Measurements from ENCODE around the gene CEP78.
A peak's percentile ranks its signal among the peaks of the same experiment; 100 is the strongest.
"Not testable (repeated sequence)": the region's sequence is repeated elsewhere in the genome, so short reads cannot be mapped to it uniquely, and the experiment has no call there.

CEP78 gene, protein sequence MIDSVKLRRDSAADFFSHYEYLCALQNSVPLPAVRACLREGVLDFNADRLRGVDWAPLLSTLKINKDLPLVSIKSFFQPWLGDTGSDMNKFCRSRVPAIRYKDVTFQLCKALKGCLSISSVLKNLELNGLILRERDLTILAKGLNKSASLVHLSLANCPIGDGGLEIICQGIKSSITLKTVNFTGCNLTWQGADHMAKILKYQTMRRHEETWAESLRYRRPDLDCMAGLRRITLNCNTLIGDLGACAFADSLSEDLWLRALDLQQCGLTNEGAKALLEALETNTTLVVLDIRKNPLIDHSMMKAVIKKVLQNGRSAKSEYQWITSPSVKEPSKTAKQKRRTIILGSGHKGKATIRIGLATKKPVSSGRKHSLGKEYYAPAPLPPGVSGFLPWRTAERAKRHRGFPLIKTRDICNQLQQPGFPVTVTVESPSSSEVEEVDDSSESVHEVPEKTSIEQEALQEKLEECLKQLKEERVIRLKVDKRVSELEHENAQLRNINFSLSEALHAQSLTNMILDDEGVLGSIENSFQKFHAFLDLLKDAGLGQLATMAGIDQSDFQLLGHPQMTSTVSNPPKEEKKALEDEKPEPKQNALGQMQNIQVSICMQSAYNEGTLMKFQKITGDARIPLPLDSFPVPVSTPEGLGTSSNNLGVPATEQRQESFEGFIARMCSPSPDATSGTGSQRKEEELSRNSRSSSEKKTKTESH

GRCh38 chr9:78235762-78236550 is at the start of gene CEP78:
Gene CEP78, plus strand, starts transcription at chr9:78236075. Its CDS starts 276 bp downstream, at chr9:78236351.
- peak; percentile 92 for DNase-seq

DNA sequence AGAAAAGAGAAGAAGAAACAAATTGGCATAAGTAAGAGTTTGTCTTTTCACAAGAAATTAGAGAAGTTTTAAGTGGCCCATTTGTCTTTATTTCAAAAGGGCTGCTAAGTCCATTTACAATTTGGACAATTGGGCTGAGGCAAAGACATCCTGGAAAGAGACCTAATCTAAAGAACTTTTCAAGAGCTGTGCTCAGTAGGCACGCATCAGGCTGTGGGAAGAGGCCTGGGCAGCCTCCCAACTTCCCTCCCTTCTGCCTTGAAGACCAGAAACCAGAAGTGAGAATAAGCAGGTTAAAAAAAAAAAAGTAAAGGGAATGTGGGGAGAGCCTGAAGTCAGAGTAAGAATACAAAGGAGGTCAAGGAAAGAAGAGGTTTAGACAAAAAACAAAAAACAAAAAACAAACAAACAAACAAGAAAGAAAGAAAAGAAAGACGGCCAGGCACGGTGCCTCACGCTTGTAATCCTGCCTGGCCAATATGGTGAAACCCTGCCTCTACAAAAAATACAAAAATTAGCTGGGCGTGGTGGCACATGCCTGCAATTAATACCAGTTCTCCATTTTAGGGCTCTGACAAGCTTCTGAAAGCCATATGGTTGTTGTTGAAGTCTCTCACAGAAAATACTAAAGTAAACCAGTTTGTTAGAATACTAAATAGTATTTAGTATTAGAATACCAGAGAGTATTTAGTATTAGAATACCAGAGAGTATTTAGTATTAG is 48.0 kb upstream of the CEP78 start:
- DNase-seq = no peak

DNA sequence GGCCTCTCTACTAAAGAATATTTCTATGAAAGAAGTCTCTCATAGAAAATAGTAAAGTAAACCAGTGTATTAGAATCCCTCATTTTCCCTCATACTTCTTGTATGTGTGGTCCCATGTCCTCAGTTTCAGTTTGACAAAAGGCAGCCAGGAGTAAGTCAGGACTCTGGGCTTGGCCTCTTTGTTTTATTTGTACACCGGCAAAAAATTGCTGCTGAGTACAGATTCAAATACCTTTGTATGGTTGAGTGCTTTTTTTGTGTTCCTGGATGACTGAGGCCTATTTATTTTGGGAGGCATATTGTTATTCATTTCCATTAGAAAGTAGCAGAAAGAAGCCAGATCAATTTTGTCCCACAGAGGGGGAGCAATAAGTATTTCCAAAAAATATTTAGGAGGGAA is 47.3 kb upstream of the CEP78 start:
- DNase-seq = no peak

- no peak for DNase-seq
These were observed 46.9 kb upstream of the CEP78 start for GRCh38 chr9:78189001-78189400.

DNA sequence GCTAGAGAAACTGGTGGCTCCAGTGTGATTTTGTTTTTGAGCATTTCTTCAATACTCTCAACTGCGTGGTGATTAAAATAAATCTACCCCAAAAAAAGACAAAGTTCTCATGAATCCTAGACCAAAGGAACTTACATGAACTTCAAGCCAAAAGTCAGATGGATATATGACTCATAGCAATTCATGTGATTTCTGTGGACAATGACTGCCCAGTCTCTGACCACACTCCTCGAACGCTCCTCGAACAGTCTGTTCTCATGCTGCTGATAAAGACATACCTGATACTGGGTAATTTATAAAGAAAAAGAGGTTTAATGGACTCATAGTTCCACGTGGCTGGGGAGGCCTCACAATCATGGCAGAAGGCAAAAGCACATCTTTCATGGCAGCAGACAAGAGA is 46.4 kb upstream of the CEP78 start:
- no peak for DNase-seq

DNA sequence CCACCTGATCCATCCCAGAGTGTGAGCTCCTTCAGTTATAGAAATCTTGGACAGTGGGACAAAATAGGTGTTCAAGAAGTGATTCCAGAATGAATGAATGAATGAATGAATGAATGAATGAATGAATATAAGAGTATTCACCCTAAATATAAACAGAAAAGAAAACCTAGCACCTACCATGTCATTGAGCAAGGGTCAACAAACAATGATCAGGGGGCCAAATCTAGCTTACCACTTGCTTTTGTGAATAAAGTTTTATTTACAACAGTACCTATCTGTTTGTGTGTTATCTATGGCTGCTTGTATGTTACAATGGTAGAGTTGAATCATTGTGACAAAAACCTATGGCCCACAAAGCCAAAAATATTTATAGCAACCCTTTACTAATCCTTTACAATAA is 43.9 kb upstream of the CEP78 start:
- no peak for DNase-seq

- DNase-seq = no peak
These were observed 39.6 kb upstream of the CEP78 start for GRCh38 chr9:78196258-78196657.

DNA sequence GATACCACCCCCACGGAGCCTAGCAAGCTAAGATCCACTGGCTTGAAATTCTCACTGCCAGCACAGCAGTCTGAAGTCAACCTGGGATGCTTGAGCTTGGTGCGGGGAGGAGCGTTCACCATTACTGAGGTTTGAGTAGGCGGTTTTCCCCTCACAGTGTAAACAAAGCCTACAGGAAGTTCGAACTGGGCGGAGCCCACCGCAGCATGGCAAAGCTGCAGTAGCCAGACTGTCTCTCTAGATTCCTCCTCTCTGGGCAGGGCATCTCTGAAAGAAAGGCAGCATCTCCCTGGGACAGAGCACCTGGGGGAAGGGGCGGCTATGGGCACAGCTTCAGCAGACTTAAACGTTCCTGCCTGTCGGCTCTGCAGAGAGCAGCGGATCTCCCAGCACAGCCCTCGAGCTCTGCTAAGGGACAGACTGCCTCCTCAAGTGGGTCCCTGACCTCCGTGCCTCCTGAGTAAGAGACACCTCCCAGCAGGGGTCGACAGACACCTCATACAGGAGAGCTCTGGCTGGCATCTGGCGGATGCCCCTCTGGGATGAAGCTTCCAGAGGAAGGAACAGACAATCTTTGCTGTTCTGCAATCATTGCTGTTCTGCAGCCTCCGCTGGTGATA is 34.6 kb upstream of the CEP78 start:
- peak; percentile 27 for DNase-seq

DNA sequence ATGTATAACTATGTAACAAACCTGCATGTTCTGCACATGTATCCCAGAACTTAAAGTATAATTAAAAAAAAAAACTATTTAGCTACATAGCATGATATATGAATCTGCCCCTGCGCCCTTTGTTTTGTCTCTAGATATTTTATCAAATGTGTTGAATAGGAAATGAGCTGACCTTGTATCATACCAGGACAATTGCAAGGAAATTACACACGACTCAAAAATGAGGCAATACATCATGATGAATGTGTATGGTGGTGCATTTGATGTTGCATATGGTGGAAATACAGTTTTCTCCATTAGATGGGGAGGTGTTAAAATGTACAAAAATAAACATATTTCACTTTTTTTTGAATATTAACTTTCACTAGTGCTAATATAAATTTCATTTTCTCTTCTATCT is 28.6 kb upstream of the CEP78 start:
- no peak for DNase-seq

- DNase-seq = no peak
These were observed 28.0 kb upstream of the CEP78 start for GRCh38 chr9:78207901-78208300.

- no peak for DNase-seq
These were observed 26.7 kb upstream of the CEP78 start for GRCh38 chr9:78209127-78209526.

DNA sequence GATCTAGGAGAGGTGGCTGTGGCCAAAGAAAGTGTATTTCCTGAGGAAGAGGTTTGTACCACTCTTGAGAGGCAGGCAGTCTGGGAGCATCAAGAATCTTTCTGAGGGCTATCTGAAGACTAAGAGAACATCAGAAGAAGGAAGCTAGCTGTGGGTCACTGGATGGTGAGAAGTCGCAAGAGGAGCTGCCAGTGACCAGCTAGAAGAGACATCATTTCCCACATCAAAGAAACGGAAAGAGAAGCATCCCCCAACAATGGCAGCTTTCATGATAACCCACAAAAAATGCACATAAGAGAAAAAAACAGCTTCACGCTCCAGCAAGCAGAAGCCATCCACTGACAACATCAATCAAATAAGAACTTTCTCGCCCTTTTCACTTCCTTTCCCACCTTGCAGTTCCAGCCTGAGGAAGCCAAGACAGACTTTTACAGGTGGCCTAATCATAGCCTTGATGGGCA is 25.0 kb upstream of the CEP78 start:
- no peak for DNase-seq

- DNase-seq = no peak
These were observed 23.0 kb upstream of the CEP78 start for GRCh38 chr9:78212868-78213267.

GRCh38 chr9:78213712-78214111 is 22.2 kb upstream of the CEP78 start:
- DNase-seq = peak; percentile 22

DNA sequence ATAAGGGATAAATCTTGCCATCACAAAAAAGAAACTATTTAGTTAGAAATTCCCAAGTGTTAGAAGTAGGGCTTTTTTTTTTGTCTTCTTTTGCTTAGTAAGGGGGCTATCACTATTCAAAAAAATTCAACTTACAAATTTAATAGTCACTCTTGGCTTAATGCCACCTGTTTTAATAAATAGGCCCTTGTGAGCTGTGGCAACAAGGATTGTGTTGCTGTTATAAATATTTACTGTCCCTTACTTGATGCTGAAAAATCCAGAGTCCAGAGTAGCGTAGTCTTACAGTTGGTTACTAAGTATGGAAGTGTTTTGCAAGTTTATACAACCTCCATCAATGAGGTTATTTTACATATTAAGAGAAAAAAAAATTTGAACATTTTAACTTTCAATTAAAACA is 21.4 kb upstream of the CEP78 start:
- no peak for DNase-seq

GRCh38 chr9:78215706-78216105 is 20.2 kb upstream of the CEP78 start:
- no peak for DNase-seq

DNA sequence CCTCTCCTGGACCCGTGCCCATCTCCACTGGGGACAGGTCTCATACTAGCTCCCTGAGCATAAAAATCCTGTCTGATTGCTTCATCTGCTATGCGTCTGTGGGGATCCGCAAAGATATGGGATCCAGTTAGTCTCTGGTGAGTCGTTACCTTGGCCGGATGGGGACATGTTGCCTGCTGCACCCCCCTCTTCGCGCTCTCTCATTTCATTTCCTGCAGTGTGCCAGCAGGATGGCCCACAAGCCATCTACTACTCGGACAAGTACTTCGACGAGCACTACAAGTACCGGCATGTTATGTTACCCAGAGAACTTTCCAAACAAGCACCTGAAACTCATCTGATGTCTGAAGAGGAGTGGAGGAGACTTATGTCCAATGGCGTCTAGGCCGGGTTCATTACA is 17.0 kb upstream of the CEP78 start:
- no peak for DNase-seq

GRCh38 chr9:78221425-78221824 is 14.4 kb upstream of the CEP78 start:
- DNase-seq = no peak

- DNase-seq = not testable (repeated sequence)
These were observed 14.0 kb upstream of the CEP78 start for GRCh38 chr9:78221841-78222240.

DNA sequence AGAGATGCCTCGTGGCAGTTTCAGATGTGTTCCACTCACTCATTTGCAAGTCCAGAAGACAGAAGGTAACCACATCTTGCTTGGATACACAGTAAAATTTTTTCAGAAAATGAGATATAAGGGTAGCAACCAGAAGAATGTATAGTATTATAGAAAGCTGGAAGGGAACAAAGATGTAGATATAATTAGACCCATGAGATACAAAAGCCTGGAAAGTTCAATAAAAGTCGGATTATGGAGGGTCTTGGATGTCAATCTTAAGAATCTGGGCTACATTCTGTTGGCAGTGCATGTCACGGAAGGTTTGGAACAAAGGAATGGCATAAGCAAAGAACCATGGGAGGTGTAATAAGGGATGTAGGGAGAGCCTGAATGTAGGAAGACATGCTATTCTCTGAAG is 5.1 kb upstream of the CEP78 start:
- DNase-seq = no peak

GRCh38 chr9:78232471-78232870 is 3.4 kb upstream of the CEP78 start:
- not testable (repeated sequence) for DNase-seq

DNA sequence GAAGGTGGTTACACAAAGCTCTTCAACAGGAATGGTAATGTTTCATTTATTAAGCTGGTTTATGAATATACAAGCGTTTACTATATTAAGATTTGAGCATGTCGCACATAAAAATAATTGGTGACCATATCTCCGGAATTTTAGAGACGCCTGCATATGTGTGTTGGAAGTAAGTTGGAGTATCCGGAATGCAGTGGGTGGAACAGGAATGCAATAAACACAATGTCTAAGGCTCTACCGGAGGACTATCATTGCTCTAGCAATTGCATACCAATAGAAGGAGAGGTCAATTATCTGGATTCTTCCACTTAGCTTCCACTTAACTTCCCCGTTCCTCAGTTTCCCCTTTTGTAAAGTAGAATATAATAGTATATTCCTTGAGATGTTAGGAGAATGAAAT is 1.1 kb upstream of the CEP78 start:
- DNase-seq = no peak
